Measurements from ENCODE around the gene OR5K2. TPM values are rescaled to one million over a fixed set of nuclear protein-coding genes. Genes with fewer than 3 reads are reported as not detected.

Gene OR5K2
- total RNA-seq, 1 donor from 2014 or later = not detected

DNA sequence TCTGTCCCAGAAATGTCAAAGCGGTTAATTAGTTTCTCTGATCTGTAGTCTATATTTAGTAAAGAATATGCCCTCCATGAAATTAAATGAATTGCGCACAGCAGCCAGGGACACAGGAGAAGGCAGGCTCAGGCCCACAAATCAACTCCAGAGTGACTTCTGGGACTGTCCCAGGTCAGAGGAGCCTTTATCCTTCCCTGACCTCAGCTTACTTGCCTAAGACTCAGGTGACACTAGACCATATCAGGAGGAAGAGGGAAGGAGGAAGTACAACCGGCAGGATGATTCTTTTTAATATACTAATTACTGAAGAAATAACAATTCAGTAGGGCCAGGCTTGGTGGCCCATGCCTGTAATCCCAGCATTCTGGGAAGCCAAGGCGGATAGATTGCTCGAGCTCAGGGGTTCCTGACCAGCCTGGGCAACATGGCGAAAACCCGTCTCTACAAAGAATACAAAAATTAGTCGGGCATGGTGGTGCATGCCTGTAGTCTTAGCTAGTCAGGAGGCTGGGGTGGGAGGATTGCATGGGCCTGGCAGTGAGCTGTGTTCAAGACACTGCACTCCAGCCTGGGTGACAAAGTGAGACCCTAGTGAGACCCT lies 32.5 kb downstream of the OR5K2 start:
- TF ChIP-seq, protein P1, sequence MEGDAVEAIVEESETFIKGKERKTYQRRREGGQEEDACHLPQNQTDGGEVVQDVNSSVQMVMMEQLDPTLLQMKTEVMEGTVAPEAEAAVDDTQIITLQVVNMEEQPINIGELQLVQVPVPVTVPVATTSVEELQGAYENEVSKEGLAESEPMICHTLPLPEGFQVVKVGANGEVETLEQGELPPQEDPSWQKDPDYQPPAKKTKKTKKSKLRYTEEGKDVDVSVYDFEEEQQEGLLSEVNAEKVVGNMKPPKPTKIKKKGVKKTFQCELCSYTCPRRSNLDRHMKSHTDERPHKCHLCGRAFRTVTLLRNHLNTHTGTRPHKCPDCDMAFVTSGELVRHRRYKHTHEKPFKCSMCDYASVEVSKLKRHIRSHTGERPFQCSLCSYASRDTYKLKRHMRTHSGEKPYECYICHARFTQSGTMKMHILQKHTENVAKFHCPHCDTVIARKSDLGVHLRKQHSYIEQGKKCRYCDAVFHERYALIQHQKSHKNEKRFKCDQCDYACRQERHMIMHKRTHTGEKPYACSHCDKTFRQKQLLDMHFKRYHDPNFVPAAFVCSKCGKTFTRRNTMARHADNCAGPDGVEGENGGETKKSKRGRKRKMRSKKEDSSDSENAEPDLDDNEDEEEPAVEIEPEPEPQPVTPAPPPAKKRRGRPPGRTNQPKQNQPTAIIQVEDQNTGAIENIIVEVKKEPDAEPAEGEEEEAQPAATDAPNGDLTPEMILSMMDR (IDR thresholded peaks at IDR 0.05) = no peak
- H3K27me3 Mint-ChIP-seq (ENCODE audit: low read depth) = peaks cover 41% of the 10 kb centered on the region
- no peaks in the 10 kb centered on the region for H3K36me3 Mint-ChIP-seq (ENCODE audit: low read depth)
- H3K27ac Mint-ChIP-seq (ENCODE audit: unreplicated experiment) = no peak overlapping the region
- H3K9me3 Mint-ChIP-seq (ENCODE audit: low read depth) = no peaks in the 10 kb centered on the region
- DNase-seq (ENCODE audit: low spot score) = no peak
- H3K4me1 Mint-ChIP-seq (ENCODE audit: low read depth) = no peaks in the 10 kb centered on the region
- H3K4me3 Mint-ChIP-seq (ENCODE audit: unreplicated experiment) = no peak overlapping the region

DNA sequence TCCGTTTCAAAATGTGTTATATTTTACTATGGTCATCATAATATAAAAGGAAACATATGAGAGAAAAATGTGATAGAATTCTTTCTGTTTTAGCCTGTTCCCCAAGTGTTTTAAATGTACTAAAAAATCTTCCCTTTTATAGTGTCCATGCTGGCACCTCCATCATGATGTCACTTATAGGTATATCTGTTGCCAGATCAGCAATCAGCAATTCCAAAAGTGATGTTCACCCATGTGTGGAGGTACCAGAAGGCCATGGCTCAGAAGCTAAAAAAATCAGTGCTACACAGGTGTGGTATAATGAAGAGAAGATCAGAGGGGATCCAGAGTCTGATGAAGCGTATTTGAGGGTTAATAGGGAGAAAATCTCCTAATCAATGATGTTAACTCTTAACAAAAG lies 33.2 kb downstream of the OR5K2 start:
- Mint-ChIP-seq H3K27ac (ENCODE audit: unreplicated experiment) (no peak overlapping the region), H3K4me1 (ENCODE audit: low read depth) (no peaks in the 10 kb centered on the region), H3K4me3 (ENCODE audit: unreplicated experiment) (no peak overlapping the region), H3K36me3 (ENCODE audit: low read depth) (no peaks in the 10 kb centered on the region), H3K27me3 (ENCODE audit: low read depth) (peaks cover 41% of the 10 kb centered on the region), H3K9me3 (ENCODE audit: low read depth) (no peaks in the 10 kb centered on the region)
- TF ChIP-seq, protein P1 (IDR thresholded peaks at IDR 0.05) = no peak
- DNase-seq (ENCODE audit: low spot score) = no peak

DNA sequence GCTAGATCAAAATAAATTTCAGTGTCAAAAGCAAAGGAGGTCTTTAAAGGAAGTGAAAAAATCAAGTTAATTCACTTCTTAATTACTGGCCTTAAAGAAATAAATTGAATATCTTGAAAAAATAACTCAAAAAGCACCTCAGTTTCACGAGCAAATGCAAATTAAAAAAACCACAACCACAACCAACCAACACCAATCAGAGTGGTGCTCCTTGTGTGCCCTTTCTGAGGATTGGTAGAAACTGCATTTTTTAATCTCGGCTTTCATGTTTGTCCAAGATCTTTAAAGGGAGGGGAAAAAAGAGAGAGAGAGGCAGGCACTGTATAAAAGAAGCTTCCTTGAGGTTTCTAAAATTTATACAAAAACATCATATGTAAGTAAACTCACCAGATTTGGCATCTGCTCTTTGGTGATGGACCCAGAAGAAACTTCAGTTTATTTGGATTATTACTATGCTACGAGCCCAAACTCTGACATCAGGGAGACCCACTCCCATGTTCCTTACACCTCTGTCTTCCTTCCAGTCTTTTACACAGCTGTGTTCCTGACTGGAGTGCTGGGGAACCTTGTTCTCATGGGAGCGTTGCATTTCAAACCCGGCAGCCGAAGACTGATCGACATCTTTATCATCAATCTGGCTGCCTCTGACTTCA lies 34.3 kb downstream of the OR5K2 start, which contains the start of gene GPR15:
TSS of gene GPR15 (plus strand) at position 357 of the 653 bp plus-strand sequence. CDS start at position 413, 56 bp downstream.
- Mint-ChIP-seq H3K4me3 (ENCODE audit: unreplicated experiment) (no peak within 1 kb of the TSS), H3K27ac (ENCODE audit: unreplicated experiment) (no peak within 1 kb of the TSS), H3K27me3 (ENCODE audit: low read depth) (peaks cover 42% of the 10 kb centered on the region), H3K9me3 (ENCODE audit: low read depth) (no peaks in the 10 kb centered on the region), H3K36me3 (ENCODE audit: low read depth) (no peaks in the 10 kb centered on the region), H3K4me1 (ENCODE audit: low read depth) (no peaks in the 10 kb centered on the region)
- TF ChIP-seq, protein P1 (IDR thresholded peaks at IDR 0.05) = no peak
- no peak for DNase-seq (ENCODE audit: low spot score)

DNA sequence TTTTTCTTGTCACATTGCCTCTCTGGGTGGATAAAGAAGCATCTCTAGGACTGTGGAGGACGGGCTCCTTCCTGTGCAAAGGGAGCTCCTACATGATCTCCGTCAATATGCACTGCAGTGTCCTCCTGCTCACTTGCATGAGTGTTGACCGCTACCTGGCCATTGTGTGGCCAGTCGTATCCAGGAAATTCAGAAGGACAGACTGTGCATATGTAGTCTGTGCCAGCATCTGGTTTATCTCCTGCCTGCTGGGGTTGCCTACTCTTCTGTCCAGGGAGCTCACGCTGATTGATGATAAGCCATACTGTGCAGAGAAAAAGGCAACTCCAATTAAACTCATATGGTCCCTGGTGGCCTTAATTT lies 34.8 kb downstream of the OR5K2 start:
- Mint-ChIP-seq H3K27ac (ENCODE audit: unreplicated experiment) (no peak overlapping the region), H3K4me1 (ENCODE audit: low read depth) (no peaks in the 10 kb centered on the region), H3K4me3 (ENCODE audit: unreplicated experiment) (no peak overlapping the region), H3K27me3 (ENCODE audit: low read depth) (peaks cover 42% of the 10 kb centered on the region), H3K9me3 (ENCODE audit: low read depth) (no peaks in the 10 kb centered on the region), H3K36me3 (ENCODE audit: low read depth) (no peaks in the 10 kb centered on the region)
- TF ChIP-seq, protein P1 (IDR thresholded peaks at IDR 0.05) = no peak
- DNase-seq (ENCODE audit: low spot score) = no peak

DNA sequence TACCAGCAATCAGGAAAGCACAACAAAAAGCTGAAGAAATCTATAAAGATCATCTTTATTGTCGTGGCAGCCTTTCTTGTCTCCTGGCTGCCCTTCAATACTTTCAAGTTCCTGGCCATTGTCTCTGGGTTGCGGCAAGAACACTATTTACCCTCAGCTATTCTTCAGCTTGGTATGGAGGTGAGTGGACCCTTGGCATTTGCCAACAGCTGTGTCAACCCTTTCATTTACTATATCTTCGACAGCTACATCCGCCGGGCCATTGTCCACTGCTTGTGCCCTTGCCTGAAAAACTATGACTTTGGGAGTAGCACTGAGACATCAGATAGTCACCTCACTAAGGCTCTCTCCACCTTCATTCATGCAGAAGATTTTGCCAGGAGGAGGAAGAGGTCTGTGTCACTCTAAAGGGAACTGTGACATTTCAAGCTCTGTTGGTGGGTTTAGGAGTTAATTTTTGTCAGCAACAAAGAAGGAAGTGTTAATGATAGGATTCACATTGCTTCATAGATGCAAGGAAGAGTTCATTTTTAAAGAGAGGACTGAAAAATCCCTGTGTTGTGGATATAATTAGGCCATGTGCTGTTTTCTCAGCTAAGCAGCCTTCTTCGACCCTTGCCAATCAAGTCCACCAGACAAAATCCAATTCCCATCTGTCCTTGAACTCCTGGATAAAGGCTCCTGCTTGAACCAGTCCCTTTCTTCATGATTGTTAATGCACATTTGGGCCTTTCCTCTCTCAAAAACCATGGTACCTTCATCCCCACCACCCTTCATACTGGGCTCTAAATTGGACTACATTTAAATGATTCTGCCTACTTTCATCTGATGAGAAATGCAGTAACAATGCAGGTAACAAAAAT lies 35.5 kb downstream of the OR5K2 start:
- Mint-ChIP-seq H3K27me3 (ENCODE audit: low read depth) (peaks cover 40% of the 10 kb centered on the region), H3K4me3 (ENCODE audit: unreplicated experiment) (no peak overlapping the region), H3K4me1 (ENCODE audit: low read depth) (no peaks in the 10 kb centered on the region)

More for the DNA sequence above, 35.5 kb downstream of the OR5K2 start:
- TF ChIP-seq, protein P1 (IDR thresholded peaks at IDR 0.05) = no peak
- H3K36me3 Mint-ChIP-seq (ENCODE audit: low read depth) = no peaks in the 10 kb centered on the region
- no peak for DNase-seq (ENCODE audit: low spot score)
- no peak overlapping the region for H3K27ac Mint-ChIP-seq (ENCODE audit: unreplicated experiment)
- H3K9me3 Mint-ChIP-seq (ENCODE audit: low read depth) = no peaks in the 10 kb centered on the region

All from chondrocyte (in vitro differentiated cells).